GM21526 (cell line): ENCODE data around the gene B2M.
"Not testable (repeated sequence)": the region's sequence is repeated elsewhere in the genome, so short reads cannot be mapped to it uniquely, and the experiment has no call there.

Experiments
- ATAC-seq: cut with Tn5 transposase; IDR thresholded peaks from one replicate; pipeline ENCODE4 v1.9.1; 2021; ENCODE audit warnings: moderate library complexity; ENCODE audit not compliant: unreplicated experiment, low FRiP score

Gene B2M

DNA sequence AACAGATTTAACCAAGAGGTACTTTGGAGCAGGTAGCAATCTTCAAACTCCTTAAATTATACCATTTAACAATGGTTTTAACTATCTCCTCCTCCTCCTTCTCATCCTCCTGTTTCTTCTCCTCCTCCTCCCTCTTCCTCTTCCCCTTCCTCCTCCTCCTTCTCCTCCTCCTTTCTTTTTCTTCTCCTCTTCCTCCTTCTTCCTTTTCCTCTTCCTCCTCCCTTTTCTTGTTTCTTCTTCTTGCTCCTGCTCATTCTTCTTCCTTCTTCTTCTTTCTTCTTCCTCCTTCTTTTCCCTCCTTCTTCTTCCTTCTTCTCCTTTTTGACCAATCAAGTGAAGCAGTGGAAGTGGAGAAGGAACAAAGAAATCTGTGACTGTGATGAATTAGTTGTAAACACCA lies 14.3 kb upstream of the B2M start:
- no peak for ATAC-seq

DNA sequence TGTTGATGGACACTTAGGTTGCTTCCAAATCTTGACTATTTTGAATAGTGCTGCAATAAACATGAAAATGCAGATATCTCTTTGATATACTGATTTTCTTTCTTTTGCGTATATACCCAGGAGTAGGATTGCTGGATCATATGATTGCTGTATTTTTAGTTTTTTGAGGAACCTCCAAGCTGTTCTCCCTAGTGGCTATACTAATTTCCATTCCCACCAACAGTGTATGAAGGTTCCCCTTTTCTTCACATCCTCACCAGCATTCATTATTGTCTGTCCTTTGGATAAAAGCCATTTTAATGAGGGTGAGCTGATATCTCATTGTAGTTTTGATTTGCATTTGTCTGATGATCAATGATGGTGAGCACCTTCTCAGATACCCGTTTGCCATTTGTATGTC lies 12.7 kb upstream of the B2M start:
- ATAC-seq: no peak

DNA sequence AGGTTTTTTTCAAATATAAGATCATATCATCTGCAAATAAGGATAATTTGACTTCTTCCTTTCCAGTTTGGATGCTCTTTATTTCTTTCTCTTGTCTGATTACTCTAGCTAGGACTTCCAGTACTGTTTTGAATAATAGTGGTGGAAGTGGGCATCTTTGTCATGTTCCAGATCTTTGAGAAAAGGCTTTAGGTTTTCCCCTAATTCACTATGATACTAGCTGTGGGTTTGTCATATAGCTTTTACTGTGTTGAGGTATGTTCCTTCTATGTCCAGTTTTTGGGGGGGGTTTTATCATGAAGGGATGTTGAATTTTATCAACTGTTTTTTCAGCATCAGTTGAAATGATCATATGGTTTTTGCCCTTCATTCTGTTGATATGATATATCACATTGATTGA lies 10.6 kb upstream of the B2M start:
- ATAC-seq: not testable (repeated sequence)

DNA sequence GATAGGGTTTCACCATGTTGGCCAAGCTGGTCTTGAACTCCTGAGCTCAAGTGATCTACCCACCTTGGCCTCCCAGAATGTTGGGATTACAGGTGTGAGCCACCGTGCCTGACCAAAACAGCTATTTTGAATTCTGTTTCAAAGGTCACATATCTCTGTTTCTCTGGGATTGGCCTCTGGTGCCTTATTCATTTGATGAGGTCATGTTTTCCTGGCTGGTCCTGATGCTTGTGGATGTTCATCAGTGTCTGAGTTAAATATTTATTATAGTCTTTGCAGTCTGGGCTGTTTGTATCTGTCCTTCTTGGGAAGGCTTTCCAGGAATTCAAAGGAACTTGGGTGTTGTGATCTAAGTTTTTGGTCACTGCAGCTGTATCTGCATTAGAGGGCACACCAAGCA lies 5.3 kb upstream of the B2M start:
- ATAC-seq: no peak

DNA sequence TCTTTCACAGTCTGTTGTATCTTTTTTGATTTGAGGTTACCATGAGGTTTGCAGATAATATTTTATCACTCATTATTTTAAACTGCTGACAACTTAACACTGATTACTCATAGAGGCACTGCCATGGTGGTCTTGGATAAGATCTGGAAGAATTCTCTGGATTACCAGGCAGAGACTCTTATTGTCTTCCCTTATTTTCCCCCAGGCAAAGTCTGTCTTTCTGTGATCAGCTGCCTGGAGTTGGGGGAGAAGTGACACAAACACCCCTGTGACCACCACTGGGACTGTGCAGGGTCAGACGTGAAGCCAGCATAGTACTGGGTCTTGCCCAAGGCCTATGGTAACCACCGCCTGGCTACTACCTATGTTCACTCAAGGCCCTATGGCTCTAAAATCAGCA lies 4.9 kb upstream of the B2M start:
- ATAC-seq: no peak

DNA sequence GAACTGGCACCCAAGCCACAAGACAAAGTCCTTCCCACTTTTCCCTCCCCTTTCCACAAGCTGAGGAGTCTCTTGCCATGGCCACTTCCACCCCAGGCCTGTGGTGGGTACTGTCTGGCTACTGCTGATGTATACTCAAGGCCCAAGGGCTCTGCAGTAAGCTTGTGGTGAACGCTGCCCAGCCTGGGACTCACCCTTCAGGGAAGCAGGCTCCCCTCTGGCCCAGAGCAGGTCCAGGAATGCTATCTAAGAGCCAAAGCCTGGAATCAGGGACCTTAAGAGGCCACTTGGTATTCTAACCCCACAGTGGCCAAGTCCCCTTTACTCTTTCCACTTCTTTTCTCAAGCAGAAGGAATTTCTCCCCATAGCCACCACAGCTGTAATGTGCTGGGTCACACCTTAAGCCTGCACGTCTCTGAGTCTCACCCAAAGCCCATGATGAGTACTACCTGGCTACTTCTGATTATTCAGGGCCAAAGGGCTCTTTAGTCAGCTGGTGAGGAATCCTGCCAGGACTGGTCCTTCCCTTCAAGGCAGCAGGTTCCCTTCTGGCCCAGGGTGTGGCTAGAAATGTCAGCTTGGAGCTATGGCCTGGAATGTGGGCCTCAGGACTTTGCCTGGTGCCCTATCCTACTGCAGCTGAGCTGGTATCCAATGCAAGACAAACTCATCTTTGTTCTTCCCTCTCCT lies 4.2 kb upstream of the B2M start:
- ATAC-seq: no peak

DNA sequence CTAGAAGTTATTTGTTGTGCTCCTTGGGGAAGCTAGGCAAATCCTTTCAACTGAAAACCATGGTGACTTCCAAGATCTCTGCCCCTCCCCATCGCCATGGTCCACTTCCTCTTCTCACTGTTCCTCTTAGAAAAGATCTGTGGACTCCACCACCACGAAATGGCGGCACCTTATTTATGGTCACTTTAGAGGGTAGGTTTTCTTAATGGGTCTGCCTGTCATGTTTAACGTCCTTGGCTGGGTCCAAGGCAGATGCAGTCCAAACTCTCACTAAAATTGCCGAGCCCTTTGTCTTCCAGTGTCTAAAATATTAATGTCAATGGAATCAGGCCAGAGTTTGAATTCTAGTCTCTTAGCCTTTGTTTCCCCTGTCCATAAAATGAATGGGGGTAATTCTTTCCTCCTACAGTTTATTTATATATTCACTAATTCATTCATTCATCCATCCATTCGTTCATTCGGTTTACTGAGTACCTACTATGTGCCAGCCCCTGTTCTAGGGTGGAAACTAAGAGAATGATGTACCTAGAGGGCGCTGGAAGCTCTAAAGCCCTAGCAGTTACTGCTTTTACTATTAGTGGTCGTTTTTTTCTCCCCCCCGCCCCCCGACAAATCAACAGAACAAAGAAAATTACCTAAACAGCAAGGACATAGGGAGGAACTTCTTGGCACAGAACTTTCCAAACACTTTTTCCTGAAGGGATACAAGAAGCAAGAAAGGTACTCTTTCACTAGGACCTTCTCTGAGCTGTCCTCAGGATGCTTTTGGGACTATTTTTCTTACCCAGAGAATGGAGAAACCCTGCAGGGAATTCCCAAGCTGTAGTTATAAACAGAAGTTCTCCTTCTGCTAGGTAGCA lies 851 bp upstream of the B2M start:
- ATAC-seq: no peak

DNA sequence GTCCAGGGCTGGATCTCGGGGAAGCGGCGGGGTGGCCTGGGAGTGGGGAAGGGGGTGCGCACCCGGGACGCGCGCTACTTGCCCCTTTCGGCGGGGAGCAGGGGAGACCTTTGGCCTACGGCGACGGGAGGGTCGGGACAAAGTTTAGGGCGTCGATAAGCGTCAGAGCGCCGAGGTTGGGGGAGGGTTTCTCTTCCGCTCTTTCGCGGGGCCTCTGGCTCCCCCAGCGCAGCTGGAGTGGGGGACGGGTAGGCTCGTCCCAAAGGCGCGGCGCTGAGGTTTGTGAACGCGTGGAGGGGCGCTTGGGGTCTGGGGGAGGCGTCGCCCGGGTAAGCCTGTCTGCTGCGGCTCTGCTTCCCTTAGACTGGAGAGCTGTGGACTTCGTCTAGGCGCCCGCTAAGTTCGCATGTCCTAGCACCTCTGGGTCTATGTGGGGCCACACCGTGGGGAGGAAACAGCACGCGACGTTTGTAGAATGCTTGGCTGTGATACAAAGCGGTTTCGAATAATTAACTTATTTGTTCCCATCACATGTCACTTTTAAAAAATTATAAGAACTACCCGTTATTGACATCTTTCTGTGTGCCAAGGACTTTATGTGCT lies 527 bp downstream of the B2M start:
- peak; percentile 8 for ATAC-seq

DNA sequence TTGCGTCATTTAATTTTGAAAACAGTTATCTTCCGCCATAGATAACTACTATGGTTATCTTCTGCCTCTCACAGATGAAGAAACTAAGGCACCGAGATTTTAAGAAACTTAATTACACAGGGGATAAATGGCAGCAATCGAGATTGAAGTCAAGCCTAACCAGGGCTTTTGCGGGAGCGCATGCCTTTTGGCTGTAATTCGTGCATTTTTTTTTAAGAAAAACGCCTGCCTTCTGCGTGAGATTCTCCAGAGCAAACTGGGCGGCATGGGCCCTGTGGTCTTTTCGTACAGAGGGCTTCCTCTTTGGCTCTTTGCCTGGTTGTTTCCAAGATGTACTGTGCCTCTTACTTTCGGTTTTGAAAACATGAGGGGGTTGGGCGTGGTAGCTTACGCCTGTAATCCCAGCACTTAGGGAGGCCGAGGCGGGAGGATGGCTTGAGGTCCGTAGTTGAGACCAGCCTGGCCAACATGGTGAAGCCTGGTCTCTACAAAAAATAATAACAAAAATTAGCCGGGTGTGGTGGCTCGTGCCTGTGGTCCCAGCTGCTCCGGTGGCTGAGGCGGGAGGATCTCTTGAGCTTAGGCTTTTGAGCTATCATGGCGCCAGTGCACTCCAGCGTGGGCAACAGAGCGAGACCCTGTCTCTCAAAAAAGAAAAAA lies 1.2 kb downstream of the B2M start:
- ATAC-seq: no peak

DNA sequence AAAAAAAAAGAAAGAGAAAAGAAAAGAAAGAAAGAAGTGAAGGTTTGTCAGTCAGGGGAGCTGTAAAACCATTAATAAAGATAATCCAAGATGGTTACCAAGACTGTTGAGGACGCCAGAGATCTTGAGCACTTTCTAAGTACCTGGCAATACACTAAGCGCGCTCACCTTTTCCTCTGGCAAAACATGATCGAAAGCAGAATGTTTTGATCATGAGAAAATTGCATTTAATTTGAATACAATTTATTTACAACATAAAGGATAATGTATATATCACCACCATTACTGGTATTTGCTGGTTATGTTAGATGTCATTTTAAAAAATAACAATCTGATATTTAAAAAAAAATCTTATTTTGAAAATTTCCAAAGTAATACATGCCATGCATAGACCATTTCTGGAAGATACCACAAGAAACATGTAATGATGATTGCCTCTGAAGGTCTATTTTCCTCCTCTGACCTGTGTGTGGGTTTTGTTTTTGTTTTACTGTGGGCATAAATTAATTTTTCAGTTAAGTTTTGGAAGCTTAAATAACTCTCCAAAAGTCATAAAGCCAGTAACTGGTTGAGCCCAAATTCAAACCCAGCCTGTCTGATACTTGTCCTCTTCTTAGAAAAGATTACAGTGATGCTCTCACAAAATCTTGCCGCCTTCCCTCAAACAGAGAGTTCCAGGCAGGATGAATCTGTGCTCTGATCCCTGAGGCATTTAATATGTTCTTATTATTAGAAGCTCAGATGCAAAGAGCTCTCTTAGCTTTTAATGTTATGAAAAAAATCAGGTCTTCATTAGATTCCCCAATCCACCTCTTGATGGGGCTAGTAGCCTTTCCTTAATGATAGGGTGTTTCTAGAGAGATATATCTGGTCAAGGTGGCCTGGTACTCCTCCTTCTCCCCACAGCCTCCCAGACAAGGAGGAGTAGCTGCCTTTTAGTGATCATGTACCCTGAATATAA lies 2.0 kb downstream of the B2M start:
- no peak for ATAC-seq

DNA sequence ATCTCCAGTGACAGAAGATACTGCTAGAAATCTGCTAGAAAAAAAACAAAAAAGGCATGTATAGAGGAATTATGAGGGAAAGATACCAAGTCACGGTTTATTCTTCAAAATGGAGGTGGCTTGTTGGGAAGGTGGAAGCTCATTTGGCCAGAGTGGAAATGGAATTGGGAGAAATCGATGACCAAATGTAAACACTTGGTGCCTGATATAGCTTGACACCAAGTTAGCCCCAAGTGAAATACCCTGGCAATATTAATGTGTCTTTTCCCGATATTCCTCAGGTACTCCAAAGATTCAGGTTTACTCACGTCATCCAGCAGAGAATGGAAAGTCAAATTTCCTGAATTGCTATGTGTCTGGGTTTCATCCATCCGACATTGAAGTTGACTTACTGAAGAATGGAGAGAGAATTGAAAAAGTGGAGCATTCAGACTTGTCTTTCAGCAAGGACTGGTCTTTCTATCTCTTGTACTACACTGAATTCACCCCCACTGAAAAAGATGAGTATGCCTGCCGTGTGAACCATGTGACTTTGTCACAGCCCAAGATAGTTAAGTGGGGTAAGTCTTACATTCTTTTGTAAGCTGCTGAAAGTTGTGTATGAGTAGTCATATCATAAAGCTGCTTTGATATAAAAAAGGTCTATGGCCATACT lies 4.0 kb downstream of the B2M start:
- ATAC-seq: no peak

DNA sequence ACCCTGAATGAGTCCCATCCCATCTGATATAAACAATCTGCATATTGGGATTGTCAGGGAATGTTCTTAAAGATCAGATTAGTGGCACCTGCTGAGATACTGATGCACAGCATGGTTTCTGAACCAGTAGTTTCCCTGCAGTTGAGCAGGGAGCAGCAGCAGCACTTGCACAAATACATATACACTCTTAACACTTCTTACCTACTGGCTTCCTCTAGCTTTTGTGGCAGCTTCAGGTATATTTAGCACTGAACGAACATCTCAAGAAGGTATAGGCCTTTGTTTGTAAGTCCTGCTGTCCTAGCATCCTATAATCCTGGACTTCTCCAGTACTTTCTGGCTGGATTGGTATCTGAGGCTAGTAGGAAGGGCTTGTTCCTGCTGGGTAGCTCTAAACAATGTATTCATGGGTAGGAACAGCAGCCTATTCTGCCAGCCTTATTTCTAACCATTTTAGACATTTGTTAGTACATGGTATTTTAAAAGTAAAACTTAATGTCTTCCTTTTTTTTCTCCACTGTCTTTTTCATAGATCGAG lies 4.5 kb downstream of the B2M start:
- ATAC-seq: no peak

DNA sequence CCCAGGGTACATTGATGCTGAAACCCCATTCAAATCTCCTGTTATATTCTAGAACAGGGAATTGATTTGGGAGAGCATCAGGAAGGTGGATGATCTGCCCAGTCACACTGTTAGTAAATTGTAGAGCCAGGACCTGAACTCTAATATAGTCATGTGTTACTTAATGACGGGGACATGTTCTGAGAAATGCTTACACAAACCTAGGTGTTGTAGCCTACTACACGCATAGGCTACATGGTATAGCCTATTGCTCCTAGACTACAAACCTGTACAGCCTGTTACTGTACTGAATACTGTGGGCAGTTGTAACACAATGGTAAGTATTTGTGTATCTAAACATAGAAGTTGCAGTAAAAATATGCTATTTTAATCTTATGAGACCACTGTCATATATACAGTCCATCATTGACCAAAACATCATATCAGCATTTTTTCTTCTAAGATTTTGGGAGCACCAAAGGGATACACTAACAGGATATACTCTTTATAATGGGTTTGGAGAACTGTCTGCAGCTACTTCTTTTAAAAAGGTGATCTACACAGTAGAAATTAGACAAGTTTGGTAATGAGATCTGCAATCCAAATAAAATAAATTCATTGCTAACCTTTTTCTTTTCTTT lies 5.8 kb downstream of the B2M start:
- ATAC-seq: no peak

DNA sequence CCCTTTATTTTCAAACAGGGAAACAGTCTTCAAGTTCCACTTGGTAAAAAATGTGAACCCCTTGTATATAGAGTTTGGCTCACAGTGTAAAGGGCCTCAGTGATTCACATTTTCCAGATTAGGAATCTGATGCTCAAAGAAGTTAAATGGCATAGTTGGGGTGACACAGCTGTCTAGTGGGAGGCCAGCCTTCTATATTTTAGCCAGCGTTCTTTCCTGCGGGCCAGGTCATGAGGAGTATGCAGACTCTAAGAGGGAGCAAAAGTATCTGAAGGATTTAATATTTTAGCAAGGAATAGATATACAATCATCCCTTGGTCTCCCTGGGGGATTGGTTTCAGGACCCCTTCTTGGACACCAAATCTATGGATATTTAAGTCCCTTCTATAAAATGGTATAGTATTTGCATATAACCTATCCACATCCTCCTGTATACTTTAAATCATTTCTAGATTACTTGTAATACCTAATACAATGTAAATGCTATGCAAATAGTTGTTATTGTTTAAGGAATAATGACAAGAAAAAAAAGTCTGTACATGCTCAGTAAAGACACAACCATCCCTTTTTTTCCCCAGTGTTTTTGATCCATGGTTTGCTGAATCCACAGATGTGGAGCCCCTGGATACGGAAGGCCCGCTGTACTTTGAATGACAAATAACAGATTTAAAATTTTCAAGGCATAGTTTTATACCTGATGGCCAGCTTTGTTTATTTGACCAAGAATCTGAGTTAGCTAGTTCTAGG lies 7.0 kb downstream of the B2M start:
- no peak for ATAC-seq

DNA sequence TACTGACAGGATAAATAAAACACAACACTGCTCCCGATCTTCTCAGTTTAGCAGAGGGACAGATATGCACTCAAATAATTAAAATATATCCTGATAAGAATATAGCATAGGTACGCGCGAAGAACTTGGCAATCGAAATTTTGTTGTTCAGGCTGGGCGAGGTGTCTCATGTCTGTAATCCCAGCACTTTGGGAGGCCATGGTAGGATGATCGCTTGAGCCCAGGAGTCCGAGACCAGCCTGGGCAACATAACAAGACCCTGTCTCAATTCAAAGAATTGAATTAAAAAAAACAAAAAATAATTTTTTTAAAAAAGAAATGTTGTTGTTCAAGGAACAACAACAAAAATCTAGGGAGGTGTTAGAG lies 7.6 kb downstream of the B2M start:
- no peak for ATAC-seq

DNA sequence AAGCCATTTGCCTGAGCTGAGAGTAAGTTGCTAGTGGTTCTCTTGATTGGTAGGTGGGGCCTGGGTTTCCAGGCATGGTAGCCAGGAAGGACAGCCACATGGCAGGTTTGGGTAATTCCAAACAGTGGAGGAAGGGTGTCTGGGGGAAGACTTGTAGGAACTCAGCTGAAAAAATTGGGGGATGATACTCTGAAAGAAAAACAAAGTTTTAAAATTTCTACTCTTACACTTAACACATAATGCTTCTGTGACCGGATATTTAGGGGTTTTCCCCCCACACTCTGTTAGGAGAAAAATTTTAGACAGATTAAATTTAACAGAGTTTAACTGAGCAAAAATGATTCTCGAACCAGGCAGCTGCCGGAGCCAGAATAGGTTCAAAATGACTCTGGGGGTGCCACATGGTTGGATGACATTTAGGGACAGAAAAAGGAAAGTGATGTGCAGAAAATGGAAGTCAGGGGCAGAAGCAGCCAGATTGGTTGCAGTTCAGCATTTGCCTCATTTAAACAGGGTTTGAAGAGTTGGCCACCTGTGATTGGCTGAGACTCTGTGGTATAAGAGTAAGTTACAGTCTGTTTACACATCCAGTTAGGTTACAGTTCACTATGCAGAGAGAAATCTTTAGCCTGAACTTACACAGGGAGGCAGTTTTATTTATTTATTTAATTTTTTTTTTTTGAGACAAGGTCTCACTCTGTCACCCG lies 8.1 kb downstream of the B2M start:
- peak; percentile 45 for ATAC-seq

DNA sequence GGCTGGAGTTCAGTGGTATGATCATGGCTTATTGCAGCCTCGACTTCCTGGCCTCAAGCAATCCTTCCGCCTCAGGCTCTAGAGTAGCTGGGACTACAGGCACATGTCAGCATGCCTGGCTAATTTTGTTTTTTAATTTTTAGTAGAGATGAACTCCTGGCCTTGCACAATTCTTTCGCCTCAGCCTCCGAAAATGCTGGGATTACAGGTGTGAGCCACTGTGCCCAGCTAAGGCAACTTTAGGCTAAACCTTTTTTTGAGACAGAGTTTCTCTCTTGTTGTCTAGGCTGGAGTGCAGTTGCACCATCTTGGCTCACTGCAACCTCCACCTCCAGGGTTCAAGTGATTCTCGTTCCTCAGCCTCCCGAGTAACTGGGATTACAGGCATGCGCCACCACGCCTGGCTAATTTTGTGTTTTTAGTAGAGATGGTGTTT lies 8.7 kb downstream of the B2M start:
- not testable (repeated sequence) for ATAC-seq
